ENCODE results near the gene BAHD1.

BAHD1 gene

GRCh38 chr15:40493089-40493840, 52.5 kb downstream of the BAHD1 start:
- H2AFZ ChIP-seq (ENCODE audit: low read depth, low read length): no peak overlapping the region

GRCh38 chr15:40495516-40495915, 54.8 kb downstream of the BAHD1 start:
- no peak overlapping the region for H3K4me3 ChIP-seq (ENCODE audit: low read length)
- H3K4me1 ChIP-seq (ENCODE audit: insufficient read depth, low read length): peaks cover 16% of the 10 kb centered on the region
- H2AFZ ChIP-seq (ENCODE audit: low read depth, low read length): no peak overlapping the region
- no peaks in the 10 kb centered on the region for H3K36me3 ChIP-seq (ENCODE audit: insufficient read depth, low read length)
- H3K27me3 ChIP-seq (ENCODE audit: insufficient read depth, low read length): peaks cover 4% of the 10 kb centered on the region
- no peaks in the 10 kb centered on the region for H3K9me3 ChIP-seq (ENCODE audit: low read length)

More at GRCh38 chr15:40493089-40493840, 52.5 kb downstream of the BAHD1 start:
- H3K36me3 ChIP-seq (ENCODE audit: insufficient read depth, low read length): no peaks in the 10 kb centered on the region
- H3K27me3 ChIP-seq (ENCODE audit: insufficient read depth, low read length): peaks cover 2% of the 10 kb centered on the region
- no peak overlapping the region for H3K4me3 ChIP-seq (ENCODE audit: low read length)
- peaks cover 16% of the 10 kb centered on the region for H3K4me1 ChIP-seq (ENCODE audit: insufficient read depth, low read length)
- no peaks in the 10 kb centered on the region for H3K9me3 ChIP-seq (ENCODE audit: low read length)

- Histone ChIP-seq H3K27me3 (ENCODE audit: insufficient read depth, low read length) (peaks cover 4% of the 10 kb centered on the region), H2AFZ (ENCODE audit: low read depth, low read length) (no peak overlapping the region), H3K36me3 (ENCODE audit: insufficient read depth, low read length) (no peaks in the 10 kb centered on the region), H3K4me3 (ENCODE audit: low read length) (no peak overlapping the region), H3K9me3 (ENCODE audit: low read length) (no peaks in the 10 kb centered on the region), H3K4me1 (ENCODE audit: insufficient read depth, low read length) (peaks cover 17% of the 10 kb centered on the region)
Observed at GRCh38 chr15:40498418-40498817, 57.7 kb downstream of the BAHD1 start.

- H3K9me3 ChIP-seq (ENCODE audit: low read length): no peaks in the 10 kb centered on the region
- peaks cover 4% of the 10 kb centered on the region for H3K27me3 ChIP-seq (ENCODE audit: insufficient read depth, low read length)
- H3K4me3 ChIP-seq (ENCODE audit: low read length): no peak overlapping the region
- no peak overlapping the region for H2AFZ ChIP-seq (ENCODE audit: low read depth, low read length)
- H3K4me1 ChIP-seq (ENCODE audit: insufficient read depth, low read length): peaks cover 13% of the 10 kb centered on the region
- no peaks in the 10 kb centered on the region for H3K36me3 ChIP-seq (ENCODE audit: insufficient read depth, low read length)
Observed at GRCh38 chr15:40498891-40499290, 58.1 kb downstream of the BAHD1 start.

- H3K27me3 ChIP-seq (ENCODE audit: insufficient read depth, low read length): peaks cover 4% of the 10 kb centered on the region
- H3K9me3 ChIP-seq (ENCODE audit: low read length): no peaks in the 10 kb centered on the region
- peaks cover 5% of the 10 kb centered on the region for H3K4me1 ChIP-seq (ENCODE audit: insufficient read depth, low read length)
- H3K36me3 ChIP-seq (ENCODE audit: insufficient read depth, low read length): no peaks in the 10 kb centered on the region
- H3K4me3 ChIP-seq (ENCODE audit: low read length): no peak overlapping the region
- no peak overlapping the region for H2AFZ ChIP-seq (ENCODE audit: low read depth, low read length)
Observed at GRCh38 chr15:40499931-40500330, 59.2 kb downstream of the BAHD1 start.

- no peak overlapping the region for H2AFZ ChIP-seq (ENCODE audit: low read depth, low read length)
- H3K36me3 ChIP-seq (ENCODE audit: insufficient read depth, low read length): no peaks in the 10 kb centered on the region
- H3K4me1 ChIP-seq (ENCODE audit: insufficient read depth, low read length): peaks cover 5% of the 10 kb centered on the region
- no peaks in the 10 kb centered on the region for H3K9me3 ChIP-seq (ENCODE audit: low read length)
- no peak overlapping the region for H3K4me3 ChIP-seq (ENCODE audit: low read length)
- peaks cover 4% of the 10 kb centered on the region for H3K27me3 ChIP-seq (ENCODE audit: insufficient read depth, low read length)
Observed at GRCh38 chr15:40500568-40501330, 60.0 kb downstream of the BAHD1 start.

GRCh38 chr15:40501487-40501886, 60.7 kb downstream of the BAHD1 start:
- no peak overlapping the region for H2AFZ ChIP-seq (ENCODE audit: low read depth, low read length)
- H3K9me3 ChIP-seq (ENCODE audit: low read length): no peaks in the 10 kb centered on the region
- H3K4me1 ChIP-seq (ENCODE audit: insufficient read depth, low read length): peaks cover 5% of the 10 kb centered on the region
- H3K4me3 ChIP-seq (ENCODE audit: low read length): no peak overlapping the region
- peaks cover 4% of the 10 kb centered on the region for H3K27me3 ChIP-seq (ENCODE audit: insufficient read depth, low read length)
- no peaks in the 10 kb centered on the region for H3K36me3 ChIP-seq (ENCODE audit: insufficient read depth, low read length)

- H2AFZ ChIP-seq (ENCODE audit: low read depth, low read length): peak overlapping the region; percentile 50
- H3K27me3 ChIP-seq (ENCODE audit: insufficient read depth, low read length): peaks cover under 1% of the 10 kb centered on the region
- peaks cover 2% of the 10 kb centered on the region for H3K4me1 ChIP-seq (ENCODE audit: insufficient read depth, low read length)
- no peaks in the 10 kb centered on the region for H3K36me3 ChIP-seq (ENCODE audit: insufficient read depth, low read length)
- peak overlapping the region; percentile 25 for H3K4me3 ChIP-seq (ENCODE audit: low read length)
- H3K9me3 ChIP-seq (ENCODE audit: low read length): no peaks in the 10 kb centered on the region
Observed at GRCh38 chr15:40506964-40507571, 66.3 kb downstream of the BAHD1 start.

GRCh38 chr15:40508216-40508615, 67.5 kb downstream of the BAHD1 start:
- Histone ChIP-seq H3K36me3 (ENCODE audit: insufficient read depth, low read length) (no peaks in the 10 kb centered on the region), H3K4me1 (ENCODE audit: insufficient read depth, low read length) (peaks cover 2% of the 10 kb centered on the region), H3K27me3 (ENCODE audit: insufficient read depth, low read length) (peaks cover 7% of the 10 kb centered on the region), H2AFZ (ENCODE audit: low read depth, low read length) (no peak overlapping the region), H3K9me3 (ENCODE audit: low read length) (no peaks in the 10 kb centered on the region), H3K4me3 (ENCODE audit: low read length) (no peak overlapping the region)

- H3K4me1 ChIP-seq (ENCODE audit: insufficient read depth, low read length): peaks cover 2% of the 10 kb centered on the region
- no peaks in the 10 kb centered on the region for H3K9me3 ChIP-seq (ENCODE audit: low read length)
- peaks cover 7% of the 10 kb centered on the region for H3K27me3 ChIP-seq (ENCODE audit: insufficient read depth, low read length)
- H3K4me3 ChIP-seq (ENCODE audit: low read length): no peak overlapping the region
- no peak overlapping the region for H2AFZ ChIP-seq (ENCODE audit: low read depth, low read length)
- no peaks in the 10 kb centered on the region for H3K36me3 ChIP-seq (ENCODE audit: insufficient read depth, low read length)
Observed at GRCh38 chr15:40510201-40510600, 69.4 kb downstream of the BAHD1 start.

- Histone ChIP-seq H3K36me3 (ENCODE audit: insufficient read depth, low read length) (no peaks in the 10 kb centered on the region), H3K9me3 (ENCODE audit: low read length) (no peaks in the 10 kb centered on the region), H2AFZ (ENCODE audit: low read depth, low read length) (no peak overlapping the region), H3K27me3 (ENCODE audit: insufficient read depth, low read length) (peaks cover 7% of the 10 kb centered on the region), H3K4me1 (ENCODE audit: insufficient read depth, low read length) (peaks cover 2% of the 10 kb centered on the region), H3K4me3 (ENCODE audit: low read length) (peak overlapping the region; percentile 27)
Observed at GRCh38 chr15:40511093-40511471, 70.3 kb downstream of the BAHD1 start.

GRCh38 chr15:40511472-40512133, 70.8 kb downstream of the BAHD1 start:
- H2AFZ ChIP-seq (ENCODE audit: low read depth, low read length): no peak overlapping the region
- H3K4me3 ChIP-seq (ENCODE audit: low read length): peak overlapping the region; percentile 27
- H3K9me3 ChIP-seq (ENCODE audit: low read length): no peaks in the 10 kb centered on the region
- peaks cover 7% of the 10 kb centered on the region for H3K27me3 ChIP-seq (ENCODE audit: insufficient read depth, low read length)
- H3K36me3 ChIP-seq (ENCODE audit: insufficient read depth, low read length): no peaks in the 10 kb centered on the region
- H3K4me1 ChIP-seq (ENCODE audit: insufficient read depth, low read length): peaks cover 2% of the 10 kb centered on the region

- Histone ChIP-seq H3K4me1 (ENCODE audit: insufficient read depth, low read length) (peaks cover 2% of the 10 kb centered on the region), H3K4me3 (ENCODE audit: low read length) (no peak overlapping the region), H3K36me3 (ENCODE audit: insufficient read depth, low read length) (no peaks in the 10 kb centered on the region), H3K9me3 (ENCODE audit: low read length) (no peaks in the 10 kb centered on the region), H2AFZ (ENCODE audit: low read depth, low read length) (no peak overlapping the region), H3K27me3 (ENCODE audit: insufficient read depth, low read length) (peaks cover 7% of the 10 kb centered on the region)
Observed at GRCh38 chr15:40512440-40512839, 71.7 kb downstream of the BAHD1 start.
